HG03469 (cell line): ENCODE measurements around the gene AFG3L2.
"Not testable (repeated sequence)": the region's sequence is repeated elsewhere in the genome, so short reads cannot be mapped to it uniquely, and the experiment has no call there.

ENCODE experiments used
- ATAC-seq: cut with Tn5 transposase; IDR thresholded peaks from one replicate; pipeline ENCODE4 v1.9.1; 2021; ENCODE audit warnings: mild to moderate bottlenecking, moderate library complexity, moderate number of reproducible peaks; ENCODE audit not compliant: unreplicated experiment

Gene AFG3L2

DNA sequence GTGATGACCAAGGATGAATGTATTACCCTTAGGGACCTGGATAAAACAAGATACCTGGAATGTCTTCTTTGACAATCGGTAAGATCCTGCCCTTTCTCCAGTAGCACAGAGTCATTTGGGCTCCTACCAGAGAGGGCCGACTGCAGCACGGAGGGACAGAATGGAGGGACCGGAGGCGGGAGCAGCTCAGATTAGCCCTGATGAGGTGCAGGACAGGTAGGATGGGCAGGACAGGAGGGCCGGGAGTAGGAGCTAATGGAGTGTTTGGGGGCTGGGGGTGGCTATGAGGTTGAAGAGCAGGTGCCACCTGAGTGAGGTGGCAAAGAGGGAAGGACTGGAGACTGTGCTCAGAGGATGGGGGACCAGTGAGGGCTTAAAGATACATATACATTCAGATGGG lies 20.8 kb upstream of the AFG3L2 start:
- no peak for ATAC-seq

GRCh38 chr18:12397254-12397653 lies 20.2 kb upstream of the AFG3L2 start:
- ATAC-seq, result no peak

DNA sequence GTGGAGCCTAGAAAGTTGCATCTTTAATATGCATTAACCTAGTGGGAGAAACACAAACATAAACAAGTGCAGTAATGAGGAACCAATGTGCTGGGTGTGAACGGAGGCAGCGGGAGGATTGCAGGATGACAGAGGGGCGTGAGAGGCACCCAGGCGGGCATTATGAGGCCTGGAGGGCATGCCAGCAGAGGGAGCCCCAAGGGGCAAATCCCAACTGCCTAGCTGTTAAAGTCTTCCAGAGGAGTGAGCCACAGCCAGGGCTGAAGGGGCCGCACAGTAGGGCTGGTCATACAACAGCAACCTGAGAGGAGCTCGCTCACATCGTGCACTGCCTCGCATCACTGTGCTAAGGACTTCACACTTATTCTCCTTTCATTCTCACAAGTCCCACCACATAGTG lies 17.4 kb upstream of the AFG3L2 start:
- no peak for ATAC-seq

DNA sequence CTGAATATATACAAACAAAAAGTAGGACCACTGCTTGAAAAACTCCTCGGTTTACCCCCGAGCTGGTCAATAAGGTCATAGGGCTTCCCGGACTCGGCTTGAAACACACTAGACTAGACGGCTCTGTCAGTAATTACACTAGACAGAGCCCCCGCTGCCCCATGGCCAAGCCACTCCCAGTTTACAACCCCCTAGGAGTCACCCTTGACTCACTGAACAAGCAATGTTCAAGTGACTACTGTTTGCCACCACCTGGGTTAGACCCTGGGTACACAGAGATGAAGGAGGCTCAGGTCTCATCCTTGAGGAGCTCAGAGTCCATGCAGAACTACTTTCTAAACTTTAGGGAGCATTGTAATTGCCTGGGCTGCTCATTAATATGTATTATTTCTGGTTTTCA lies 17.0 kb upstream of the AFG3L2 start:
- no peak for ATAC-seq

DNA sequence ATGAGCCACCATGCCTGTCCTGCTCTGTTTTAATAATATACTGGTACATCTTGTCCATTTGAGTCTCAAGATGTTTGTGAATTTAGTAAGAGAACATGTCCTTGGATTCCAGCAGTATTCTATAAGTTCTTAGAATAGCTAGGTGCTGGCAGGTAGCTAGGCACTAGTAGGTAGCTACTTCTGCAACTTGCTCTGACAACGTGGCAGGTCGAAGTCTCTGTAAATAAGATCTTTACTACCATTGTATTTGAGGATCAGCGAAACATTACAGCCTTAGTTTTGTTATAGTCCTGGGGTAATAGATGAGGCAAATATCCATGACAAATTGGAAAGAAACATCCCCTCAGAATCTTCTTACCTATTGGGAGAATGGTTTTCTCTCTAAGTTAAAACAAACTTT lies 16.5 kb upstream of the AFG3L2 start:
- no peak for ATAC-seq

DNA sequence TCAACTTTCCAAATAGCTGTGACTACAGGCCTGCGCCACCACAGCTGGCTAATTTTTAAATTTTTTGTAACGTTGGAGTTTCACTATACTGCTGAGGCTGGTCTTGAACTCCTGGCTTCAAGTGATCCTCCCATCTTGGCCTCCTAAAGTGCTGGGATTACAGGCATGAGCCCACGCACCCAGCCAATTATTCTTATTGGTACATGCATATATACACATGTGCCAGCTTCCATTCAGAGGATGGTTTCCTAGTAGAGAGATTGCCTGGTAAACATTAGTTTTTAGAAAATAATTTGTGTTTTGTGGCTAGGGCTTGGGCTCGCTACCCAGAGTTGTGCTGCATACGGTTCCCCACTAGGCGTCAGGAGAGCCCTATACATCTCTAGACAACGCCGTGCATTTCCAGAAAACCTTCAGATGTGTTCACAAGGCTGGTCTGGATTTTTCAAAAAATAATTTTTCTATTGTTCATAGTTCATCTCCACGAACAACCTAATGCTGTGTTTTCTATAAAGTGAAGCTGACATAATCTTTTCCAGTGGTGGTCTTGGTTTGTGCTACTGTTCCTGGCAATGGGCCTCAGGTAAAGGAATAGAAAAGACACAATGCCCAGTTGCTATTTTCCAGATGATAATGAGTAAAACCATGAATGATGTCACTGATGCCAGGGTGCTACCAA lies 14.6 kb upstream of the AFG3L2 start:
- ATAC-seq, result no peak

GRCh38 chr18:12388442-12388841 lies 11.4 kb upstream of the AFG3L2 start:
- no peak for ATAC-seq

- no peak for ATAC-seq
Measured at GRCh38 chr18:12384261-12384660, 7.2 kb upstream of the AFG3L2 start.

- not testable (repeated sequence) for ATAC-seq
Measured at GRCh38 chr18:12383759-12384158, 6.7 kb upstream of the AFG3L2 start.

- ATAC-seq, result not testable (repeated sequence)
Measured at GRCh38 chr18:12382221-12382814, 5.3 kb upstream of the AFG3L2 start.

GRCh38 chr18:12378198-12378558 lies 1.2 kb upstream of the AFG3L2 start:
- ATAC-seq, result not testable (repeated sequence)

GRCh38 chr18:12377556-12378197 lies 650 bp upstream of the AFG3L2 start:
- peak; percentile 34 for ATAC-seq

- no peak for ATAC-seq
Measured at GRCh38 chr18:12376034-12376753, 833 bp downstream of the AFG3L2 start.

- no peak for ATAC-seq
Measured at GRCh38 chr18:12374401-12374800, 2.6 kb downstream of the AFG3L2 start.

DNA sequence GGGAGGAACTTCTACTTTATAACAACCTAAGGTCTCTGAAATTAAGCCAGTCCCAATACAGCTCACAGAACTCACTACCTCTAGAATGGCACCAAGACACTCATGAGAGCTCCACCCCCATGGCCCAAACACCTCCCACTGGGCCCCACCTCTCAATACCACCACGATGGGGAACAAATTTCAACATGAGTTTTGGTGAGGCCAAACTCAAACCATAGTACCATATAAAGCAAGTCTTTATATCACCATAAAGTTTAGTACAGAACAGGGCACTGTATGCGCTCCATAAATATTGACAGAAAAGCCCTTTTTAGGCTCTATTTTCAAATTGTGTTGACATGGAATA lies 3.3 kb downstream of the AFG3L2 start:
- ATAC-seq, result no peak

- no peak for ATAC-seq
Measured at GRCh38 chr18:12373116-12373770, 3.8 kb downstream of the AFG3L2 start.

- ATAC-seq, result no peak
Measured at GRCh38 chr18:12372406-12372805, 4.6 kb downstream of the AFG3L2 start.

- no peak for ATAC-seq
Measured at GRCh38 chr18:12371590-12371989, 5.4 kb downstream of the AFG3L2 start.

- ATAC-seq, result no peak
Measured at GRCh38 chr18:12369211-12369610, 7.8 kb downstream of the AFG3L2 start.

GRCh38 chr18:12366784-12367183 lies 10.2 kb downstream of the AFG3L2 start:
- ATAC-seq, result no peak

DNA sequence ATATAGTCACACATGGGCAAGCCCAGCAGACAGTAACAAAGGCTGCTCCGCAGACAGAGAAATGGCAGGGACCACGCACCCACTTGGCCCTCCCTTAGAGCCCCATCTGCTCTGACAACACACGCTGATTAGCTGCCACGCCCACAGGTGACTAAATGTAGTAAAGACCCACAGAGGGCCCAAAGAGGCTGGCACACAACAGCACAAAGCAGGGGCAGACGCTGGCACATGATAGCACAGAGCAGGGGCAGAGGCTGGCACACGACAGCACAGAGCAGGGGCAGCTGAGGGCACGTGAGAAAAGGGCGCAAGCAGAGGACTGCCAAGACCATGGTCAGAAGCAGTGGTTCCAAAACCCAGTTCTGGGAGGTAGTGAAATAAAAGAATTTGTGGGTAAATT lies 10.6 kb downstream of the AFG3L2 start:
- no peak for ATAC-seq
